Lower leg skin (tissue), 4 donors: ENCODE data around the gene CYP17A1. TPM values are rescaled to one million over a fixed set of nuclear protein-coding genes. Genes with fewer than 3 reads are reported as not detected.

Experiments used
- DNase-seq, 2 donors: peaks; one replicate each; pipeline ENCODE4 v3.0.0-alpha.2; 2019; ENCODE audit warnings: low spot score in 2 of 2
- H3K4me3 ChIP-seq: fragments of 200-600 bp; sonication (generic); 2 replicates; pipeline ENCODE4 v1.5.1; 2017; ENCODE audit warnings: mild to moderate bottlenecking, low read depth; ENCODE audit not compliant: poor library complexity, severe bottlenecking
- POLR2A ChIP-seq, 2 donors: fragments of 450-650 bp; IDR thresholded peaks; one replicate each; pipeline ENCODE4 v1.6.1; 2016 to 2017; ENCODE audit warnings: antibody characterized with exemption in 2 of 2, mild to moderate bottlenecking in 1 of 2, moderate library complexity in 1 of 2
- WGBS, 2 donors: methylation state at CpG; one replicate each; pipeline ENCODE4 v1.1.5; 2018; 5-methylcytosine and 5-hydroxymethylcytosine counted together
- intact Hi-C: fragments of 100-400 bp; cut with DNase I; formaldehyde crosslinking; loops from one replicate; pipeline ENCODE4 v1.15.0; 2023; ENCODE audit warnings: low total_unique reads
- total RNA-seq, 4 donors: library from RNA; depleted of rRNA; stranded (reverse); fragments of >200 nt; gene quantifications; one replicate each; pipeline ENCODE4 v1.1.0, GENCODE V29; 2016
- TF ChIP-seq, protein P1 (sequence below), 3 donors: fragments of 450-650 bp; IDR thresholded peaks; one replicate each; pipeline ENCODE4 v1.5.1; 2016; ENCODE audit warnings: antibody characterized with exemption in 3 of 3, mild to moderate bottlenecking in 3 of 3, moderate library complexity in 2 of 3

CYP17A1 gene
- total RNA-seq, 4 donors from 2014 or later = 0.26 TPM; not detected in 3

DNA sequence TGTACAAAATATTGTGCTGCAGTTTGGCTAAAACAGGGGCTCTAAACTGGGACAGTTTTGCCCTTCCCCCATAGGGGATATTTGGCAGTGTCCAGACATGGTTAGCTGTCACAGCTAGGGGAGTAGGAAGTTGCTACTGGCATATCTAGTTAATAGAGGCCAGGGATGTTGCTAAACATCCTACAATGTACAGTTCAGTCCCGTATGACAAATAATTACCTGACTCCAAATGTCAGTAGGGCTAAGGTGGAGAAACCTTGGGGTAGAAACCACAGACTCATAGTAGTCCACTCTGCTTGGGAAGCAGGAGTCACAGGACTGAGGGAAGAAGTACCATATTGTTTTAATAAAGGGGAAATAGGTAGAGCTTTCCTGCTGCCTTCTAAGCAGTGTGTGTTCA is 53.6 kb downstream of the CYP17A1 start:
- no peak for DNase-seq
- no peak for TF ChIP-seq POLR2A (IDR thresholded peaks at IDR 0.05)
- TF ChIP-seq, protein P1, sequence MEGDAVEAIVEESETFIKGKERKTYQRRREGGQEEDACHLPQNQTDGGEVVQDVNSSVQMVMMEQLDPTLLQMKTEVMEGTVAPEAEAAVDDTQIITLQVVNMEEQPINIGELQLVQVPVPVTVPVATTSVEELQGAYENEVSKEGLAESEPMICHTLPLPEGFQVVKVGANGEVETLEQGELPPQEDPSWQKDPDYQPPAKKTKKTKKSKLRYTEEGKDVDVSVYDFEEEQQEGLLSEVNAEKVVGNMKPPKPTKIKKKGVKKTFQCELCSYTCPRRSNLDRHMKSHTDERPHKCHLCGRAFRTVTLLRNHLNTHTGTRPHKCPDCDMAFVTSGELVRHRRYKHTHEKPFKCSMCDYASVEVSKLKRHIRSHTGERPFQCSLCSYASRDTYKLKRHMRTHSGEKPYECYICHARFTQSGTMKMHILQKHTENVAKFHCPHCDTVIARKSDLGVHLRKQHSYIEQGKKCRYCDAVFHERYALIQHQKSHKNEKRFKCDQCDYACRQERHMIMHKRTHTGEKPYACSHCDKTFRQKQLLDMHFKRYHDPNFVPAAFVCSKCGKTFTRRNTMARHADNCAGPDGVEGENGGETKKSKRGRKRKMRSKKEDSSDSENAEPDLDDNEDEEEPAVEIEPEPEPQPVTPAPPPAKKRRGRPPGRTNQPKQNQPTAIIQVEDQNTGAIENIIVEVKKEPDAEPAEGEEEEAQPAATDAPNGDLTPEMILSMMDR (IDR thresholded peaks at IDR 0.05) = no peak
- no peak overlapping the region for H3K4me3 ChIP-seq
- intact Hi-C loops = no loop called here
- WGBS, 2 donors = 32 to 39% methylated on average over 1 of the region's 1 CpG

DNA sequence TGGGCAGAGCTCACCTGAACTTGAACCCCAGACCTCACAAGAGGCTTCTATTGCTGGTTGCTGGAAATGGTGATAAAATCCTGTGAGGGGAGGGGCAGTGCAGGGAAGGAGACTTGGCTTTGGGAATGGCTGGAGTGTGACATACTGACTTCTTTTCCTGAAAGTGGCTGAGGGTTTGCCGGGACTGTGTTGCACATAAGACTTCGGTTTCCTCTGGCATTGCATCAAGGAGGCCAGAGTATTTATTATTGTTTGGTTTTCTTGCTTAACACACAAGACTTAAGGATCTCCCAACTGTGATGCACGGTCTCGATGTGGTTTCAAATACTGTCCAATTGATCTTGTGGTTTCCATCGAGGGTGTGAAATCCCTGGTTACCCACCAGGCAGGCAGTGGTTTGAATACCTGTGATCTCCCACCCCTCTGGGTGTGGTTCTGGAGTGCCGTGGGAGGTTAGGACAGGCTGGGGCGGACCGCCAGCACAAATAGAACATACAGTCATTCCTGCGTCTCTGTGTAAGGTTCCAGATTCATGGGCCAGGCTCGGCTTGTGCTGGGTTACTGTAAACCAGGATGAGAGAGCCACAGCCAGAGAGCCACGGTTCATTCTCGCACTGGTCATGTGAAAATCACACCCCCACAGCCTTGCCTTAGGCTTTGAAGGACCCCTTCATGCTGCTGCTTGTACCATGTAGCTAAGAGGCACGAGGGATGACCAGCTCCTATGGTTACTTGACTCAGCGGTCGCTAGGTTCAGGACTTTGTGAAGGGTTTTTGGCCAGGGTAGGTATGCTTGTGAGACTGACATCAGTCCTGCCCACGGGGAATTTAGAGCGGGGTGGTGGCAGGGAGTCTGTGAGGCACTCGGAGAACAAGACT is 54.3 kb downstream of the CYP17A1 start:
- intact Hi-C loops = no loop called here
- no peak for TF ChIP-seq POLR2A (IDR thresholded peaks at IDR 0.05)
- TF ChIP-seq, protein P1 (IDR thresholded peaks at IDR 0.05) = no peak
- no peak overlapping the region for H3K4me3 ChIP-seq
- DNase-seq = peak; percentile 76 to 95
- 17 to 18% methylated on average over 18 of the region's 18 CpGs for WGBS, 2 donors

DNA sequence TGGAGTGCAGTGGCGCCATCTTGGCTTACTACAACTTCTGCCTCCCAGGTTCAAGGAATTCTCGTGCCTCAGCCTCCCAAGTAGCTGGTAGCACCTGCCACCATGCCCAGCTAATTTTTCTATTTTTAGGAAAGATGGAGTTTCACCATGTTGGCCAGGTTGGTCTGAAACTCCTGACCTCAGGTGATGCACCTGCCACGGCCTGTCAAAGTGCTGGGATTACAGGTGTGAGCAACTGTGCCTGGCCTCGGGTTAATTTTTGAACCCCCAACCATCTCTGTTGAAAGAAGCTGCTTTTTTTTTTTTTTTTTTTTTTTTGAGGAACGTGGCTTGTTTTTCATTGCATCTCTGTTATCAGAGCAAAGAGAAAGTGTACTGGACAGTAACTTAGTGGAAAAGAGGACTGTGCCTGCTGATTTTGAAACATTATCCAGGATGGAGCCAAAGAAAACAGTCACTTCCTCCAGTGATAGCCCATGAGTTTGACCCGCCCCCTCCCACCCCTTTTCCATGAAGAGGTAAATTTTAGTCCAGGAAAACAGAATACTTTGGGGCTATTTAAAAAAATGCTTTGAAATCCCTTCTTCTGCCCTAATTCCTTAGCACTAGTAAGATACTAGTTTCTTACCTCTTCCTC is 55.2 kb downstream of the CYP17A1 start:
- H3K4me3 ChIP-seq = no peak overlapping the region
- whole genome bisulfite sequencing, 2 donors = 65 to 70% methylated on average over 6 of the region's 6 CpGs
- no peak for TF ChIP-seq POLR2A (IDR thresholded peaks at IDR 0.05)
- TF ChIP-seq, protein P1 (IDR thresholded peaks at IDR 0.05) = no peak
- DNase-seq = no peak
- intact Hi-C loops = no loop called here

DNA sequence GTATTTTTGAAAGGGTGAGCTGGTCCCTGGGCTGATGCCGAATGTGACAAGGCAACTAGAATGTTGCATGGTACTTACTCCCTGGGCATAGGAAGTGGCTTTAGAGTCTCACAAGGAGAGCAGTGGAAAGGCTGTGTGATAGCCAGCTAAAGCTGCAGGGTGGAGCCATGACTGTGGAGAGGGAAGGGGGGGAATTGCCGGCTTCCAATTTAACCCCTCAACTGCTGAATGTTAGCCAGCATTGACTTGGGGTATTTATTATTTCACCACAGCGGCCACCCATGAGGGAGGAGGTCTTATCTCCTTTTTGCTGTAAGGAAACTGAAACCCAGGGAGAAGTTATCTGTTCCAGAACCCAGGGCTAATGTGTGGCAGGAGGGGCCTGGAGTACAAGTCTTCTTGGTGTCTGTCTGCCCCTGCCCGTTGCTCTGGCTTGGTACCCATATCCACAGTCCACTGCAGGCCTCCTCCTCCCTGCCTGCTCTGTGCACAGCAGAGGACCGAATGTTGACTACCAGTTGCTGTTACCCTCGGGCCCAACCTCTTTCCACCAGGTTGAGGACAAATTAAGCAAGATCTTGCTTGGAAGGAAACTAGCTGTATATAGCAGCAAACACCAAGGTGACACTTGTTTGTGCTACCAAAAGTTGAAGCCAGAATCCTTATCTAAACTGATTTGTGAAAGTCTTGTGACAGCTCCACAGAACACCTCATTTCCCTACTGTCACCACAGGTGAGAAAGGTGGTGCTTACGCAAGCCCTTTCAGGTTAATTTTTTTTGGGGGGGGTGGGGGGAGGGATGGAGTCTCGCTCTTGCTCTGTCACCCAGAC is 55.9 kb downstream of the CYP17A1 start:
- H3K4me3 ChIP-seq = no peak overlapping the region
- 43 to 44% methylated on average over 8 of the region's 8 CpGs for WGBS, 2 donors
- DNase-seq = no peak
- intact Hi-C loops = no loop called here
- no peak for TF ChIP-seq POLR2A (IDR thresholded peaks at IDR 0.05)
- TF ChIP-seq, protein P1 (IDR thresholded peaks at IDR 0.05) = no peak

Other genes with a start within 250 kb of the CYP17A1 start
- gene TRIM8, start 192.9 kb downstream of the CYP17A1 start, total RNA-seq = 100 to 1,000 TPM in 3 of 4 donors, 10 to 100 TPM in 1; 91.7 to 128 (median 106) TPM
- gene ARL3, start 123.0 kb downstream of the CYP17A1 start, total RNA-seq = 1 to 10 TPM; 1.6 to 3.8 (median 3.2) TPM
- 1 to 10 TPM in 2 of 4 donors, under 1 TPM in 2; 0.46 to 4.7 (median 1.1) TPM for gene SFXN2, start 122.8 kb downstream of the CYP17A1 start, total RNA-seq
- 100 to 1,000 TPM; 144 to 171 (median 163) TPM for gene WBP1L, start 93.5 kb downstream of the CYP17A1 start, total RNA-seq
- 10 to 100 TPM; 11.7 to 34.5 (median 24.9) TPM for gene BORCS7, start 16.8 kb upstream of the CYP17A1 start, total RNA-seq
- 1 to 10 TPM; 1.8 to 5.1 (median 3.9) TPM for gene AS3MT, start 32.1 kb upstream of the CYP17A1 start, total RNA-seq
- gene CNNM2, start 80.9 kb upstream of the CYP17A1 start, total RNA-seq = 10 to 100 TPM in 3 of 4 donors, 1 to 10 TPM in 1; 9.6 to 21.9 (median 14.5) TPM